22Rv1 (cell line): ENCODE results near the gene CYTL1.

Experiments used
- H3K27ac ChIP-seq: fragments of 450-650 bp; 2 replicates; pipeline ENCODE4 v1.5.1; 2017
- CTCF ChIP-seq: fragments of 450-650 bp; IDR thresholded peaks from 2 replicates; pipeline ENCODE4 v1.5.1; 2017; ENCODE audit warnings: mild to moderate bottlenecking
- ZFX ChIP-seq: fragments of 450-650 bp; IDR thresholded peaks from 2 replicates; pipeline ENCODE4 v1.6.1; 2017; ENCODE audit warnings: antibody characterized with exemption, borderline replicate concordance

Gene CYTL1

GRCh38 chr4:5040856-5041620, 21.8 kb upstream of the CYTL1 start:
- TF ChIP-seq ZFX, result no peak
- no peak overlapping the region for H3K27ac ChIP-seq

DNA sequence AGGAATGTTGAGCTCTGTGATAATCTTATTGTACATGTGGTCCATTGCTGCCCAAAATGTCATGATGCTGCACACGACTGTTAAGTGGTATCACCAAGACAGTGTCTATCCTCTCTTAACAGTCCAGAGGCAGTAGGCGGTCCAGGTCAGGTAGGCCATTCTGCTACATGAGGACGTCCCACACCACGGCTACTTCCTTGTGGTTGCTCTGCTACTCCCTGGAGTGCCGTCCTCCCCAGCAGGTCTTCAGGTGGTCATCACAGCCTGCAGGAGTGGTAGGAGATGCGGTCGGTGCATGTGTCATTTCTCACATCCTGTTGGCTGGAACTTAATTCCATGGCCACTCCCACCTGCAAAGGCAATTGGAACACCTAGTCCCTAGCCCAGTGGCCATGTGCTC, 20.5 kb upstream of the CYTL1 start:
- H3K27ac ChIP-seq, result no peak overlapping the region
- TF ChIP-seq CTCF (no peak), ZFX (no peak)

DNA sequence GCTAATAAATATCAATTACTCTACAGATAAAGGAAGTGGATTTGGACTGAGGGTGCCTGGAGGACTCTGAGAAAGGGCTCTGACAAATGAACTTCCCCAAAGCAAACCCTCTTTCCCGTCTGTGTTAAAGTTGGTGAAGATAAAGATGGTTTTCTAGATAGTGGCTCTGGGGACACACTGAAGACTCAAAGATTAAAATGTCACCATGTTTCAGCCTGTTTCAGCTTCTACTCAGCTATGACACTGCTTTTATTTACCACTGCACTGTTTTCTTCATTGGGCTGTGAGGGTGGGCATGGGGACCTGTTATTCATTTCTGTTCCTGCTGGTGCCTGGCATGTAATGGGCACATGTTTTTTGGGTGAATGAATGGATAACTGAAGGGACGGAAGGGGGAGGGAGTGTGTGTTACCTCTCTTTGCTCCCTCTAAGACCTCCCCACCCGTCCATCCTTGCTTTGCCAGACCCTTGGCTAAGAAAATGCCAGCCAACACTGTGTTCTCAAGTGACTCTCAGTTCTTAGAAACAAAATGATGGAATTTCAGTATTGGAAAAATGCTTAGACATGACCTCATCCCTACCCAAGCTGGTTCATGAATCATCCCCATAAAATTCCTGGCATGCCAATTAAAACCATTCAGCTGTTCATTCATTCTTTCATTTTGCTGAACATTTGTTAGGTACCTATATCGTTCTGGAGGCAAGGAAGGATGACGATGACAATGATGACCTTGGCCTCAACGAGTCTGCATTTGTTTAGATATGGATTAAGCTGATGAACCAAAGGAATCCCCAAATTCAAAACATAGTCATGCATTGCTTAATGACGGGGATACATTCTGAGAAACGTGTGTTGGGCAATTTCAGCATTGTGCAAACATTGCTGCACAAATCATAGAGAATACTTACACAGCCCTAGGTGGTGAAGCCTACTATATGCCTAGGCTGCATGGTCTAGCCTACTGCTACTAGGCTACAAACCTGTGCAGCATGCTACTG, 18.6 kb upstream of the CYTL1 start:
- H3K27ac ChIP-seq, result no peak overlapping the region
- TF ChIP-seq ZFX (no peak), CTCF (no peak)

- no peak overlapping the region for H3K27ac ChIP-seq
- no peak for TF ChIP-seq ZFX
- no peak for TF ChIP-seq CTCF
Observed at GRCh38 chr4:5036239-5036638, 17.0 kb upstream of the CYTL1 start.

DNA sequence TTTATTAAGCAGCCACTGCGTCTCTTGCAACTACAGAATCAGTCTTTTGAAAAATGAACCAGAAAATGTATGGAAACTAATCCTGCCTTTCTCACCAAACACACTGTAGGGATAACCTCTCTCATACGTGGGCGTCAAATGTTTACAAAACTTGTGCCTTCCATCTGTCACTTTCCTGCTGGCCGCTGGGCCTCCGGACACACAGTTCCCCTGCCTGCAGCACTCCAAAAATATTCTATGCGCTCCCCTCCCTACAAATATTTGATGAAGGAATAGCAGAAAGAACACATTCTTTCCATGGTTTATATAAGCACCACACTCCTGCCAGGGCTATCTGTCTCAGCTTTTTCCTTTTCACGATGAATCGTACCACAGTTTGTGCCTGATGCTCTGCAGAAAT, 14.9 kb upstream of the CYTL1 start:
- TF ChIP-seq CTCF (no peak), ZFX (no peak)
- no peak overlapping the region for H3K27ac ChIP-seq

DNA sequence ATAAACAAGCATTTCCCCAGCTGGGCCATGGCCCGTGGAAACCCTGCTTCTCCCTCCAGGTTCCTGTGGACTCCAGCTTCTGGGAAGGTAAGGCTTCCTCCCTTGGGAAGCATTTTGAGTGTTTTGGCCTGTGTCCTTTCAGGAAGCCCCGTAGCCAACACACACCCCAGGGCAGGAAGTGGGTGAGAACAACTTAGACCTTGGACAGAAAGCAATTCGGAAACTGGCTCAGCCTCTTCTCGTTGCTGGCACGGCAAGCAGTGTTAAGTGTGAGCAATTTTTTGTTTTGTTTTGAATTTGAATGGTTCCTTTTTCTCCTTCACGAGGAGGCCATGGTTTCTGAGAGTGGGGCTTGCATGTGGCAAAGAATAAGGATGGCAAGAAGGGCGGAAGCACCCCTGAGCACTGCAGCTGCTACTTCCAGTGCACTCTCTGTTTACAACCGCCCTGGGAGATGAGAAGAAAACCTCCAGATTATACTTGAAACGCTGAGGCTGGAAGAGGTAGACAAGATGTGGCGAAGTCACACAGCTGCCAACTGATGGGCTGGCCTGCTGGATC, 14.1 kb upstream of the CYTL1 start:
- TF ChIP-seq CTCF (no peak), ZFX (no peak)

GRCh38 chr4:5032813-5033212, 13.6 kb upstream of the CYTL1 start:
- TF ChIP-seq ZFX, result no peak
- no peak for TF ChIP-seq CTCF
- H3K27ac ChIP-seq, result no peak overlapping the region

More for the DNA sequence above, 14.1 kb upstream of the CYTL1 start:
- H3K27ac ChIP-seq, result no peak overlapping the region
